CD4-positive, alpha-beta T cell treated with Interleukin-12 subunit alpha and Interleukin-12 subunit beta, for 1 hour (primary cell): ENCODE results near the gene WBP4.

ENCODE experiments used
- DNase-seq: peaks from one replicate; pipeline ENCODE4 v3.0.0-alpha.2; 2020

The WBP4 gene

GRCh38 chr13:41049480-41050440 lies 11.5 kb upstream of the WBP4 start:
- DNase-seq = no peak

GRCh38 chr13:41052441-41052840 lies 8.9 kb upstream of the WBP4 start:
- no peak for DNase-seq

- peak; percentile 24 for DNase-seq
Observed at GRCh38 chr13:41053384-41053826, 7.9 kb upstream of the WBP4 start.

GRCh38 chr13:41054212-41054877 lies 7.0 kb upstream of the WBP4 start:
- peak; percentile 72 for DNase-seq

- DNase-seq = no peak
Observed at GRCh38 chr13:41054919-41055619, 6.2 kb upstream of the WBP4 start.

- DNase-seq = no peak
Observed at GRCh38 chr13:41056194-41056593, 5.1 kb upstream of the WBP4 start.

- no peak for DNase-seq
Observed at GRCh38 chr13:41056826-41057711, 4.2 kb upstream of the WBP4 start.

- DNase-seq = no peak
Observed at GRCh38 chr13:41058295-41059070, 2.8 kb upstream of the WBP4 start.

- DNase-seq = no peak
Observed at GRCh38 chr13:41059456-41060081, 1.7 kb upstream of the WBP4 start.

- peak; percentile 70 for DNase-seq
Observed at GRCh38 chr13:41060082-41060723, 1.1 kb upstream of the WBP4 start.

GRCh38 chr13:41060724-41061074 lies 610 bp upstream of the WBP4 start:
- peak; percentile 85 for DNase-seq

GRCh38 chr13:41061914-41062837 lies 867 bp downstream of the WBP4 start:
- no peak for DNase-seq

- DNase-seq = no peak
Observed at GRCh38 chr13:41064493-41064892, 3.2 kb downstream of the WBP4 start.

GRCh38 chr13:41065078-41065477 lies 3.8 kb downstream of the WBP4 start:
- DNase-seq = no peak

- DNase-seq = no peak
Observed at GRCh38 chr13:41074523-41074922, 13.2 kb downstream of the WBP4 start.

- peak; percentile 58 for DNase-seq
Observed at GRCh38 chr13:41075034-41075433, 13.7 kb downstream of the WBP4 start.

- DNase-seq = no peak
Observed at GRCh38 chr13:41075485-41075884, 14.2 kb downstream of the WBP4 start.

- DNase-seq = no peak
Observed at GRCh38 chr13:41077475-41077874, 16.2 kb downstream of the WBP4 start.

- no peak for DNase-seq
Observed at GRCh38 chr13:41079725-41080124, 18.4 kb downstream of the WBP4 start.
